Stimulated activated CD8-positive, alpha-beta memory T cell treated with anti-CD3 and anti-CD28 coated beads, Interleukin-12 subunit alpha, Interleukin-12 subunit beta, amount 100 ng/mL, for 1 hour (primary cell): Measurements from ENCODE around the gene MTUS2.

ENCODE experiments used
- DNase-seq: peaks from one replicate; pipeline ENCODE4 v3.0.0-alpha.2; 2020; ENCODE audit warnings: low read depth

Gene MTUS2

DNA sequence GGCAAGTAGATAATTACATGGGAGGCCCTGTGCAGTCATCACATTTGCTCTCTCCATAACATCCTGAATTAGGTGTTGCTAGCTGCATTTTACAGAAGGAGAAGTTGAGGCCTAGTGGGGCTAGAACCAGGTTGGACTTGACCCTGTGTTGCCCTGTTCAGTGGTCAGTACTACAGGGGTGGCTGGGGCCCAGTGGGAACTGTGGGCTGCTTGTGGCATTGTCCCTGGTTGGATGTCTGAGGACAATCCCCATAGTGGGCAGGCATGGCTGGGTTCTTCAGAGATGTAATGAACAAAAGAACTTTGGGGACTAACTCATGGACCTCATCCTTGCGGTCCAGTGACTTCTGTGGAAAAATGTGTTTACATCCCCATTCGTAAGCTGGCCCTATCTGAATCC lies 38.9 kb downstream of the MTUS2 start:
- DNase-seq: no peak

DNA sequence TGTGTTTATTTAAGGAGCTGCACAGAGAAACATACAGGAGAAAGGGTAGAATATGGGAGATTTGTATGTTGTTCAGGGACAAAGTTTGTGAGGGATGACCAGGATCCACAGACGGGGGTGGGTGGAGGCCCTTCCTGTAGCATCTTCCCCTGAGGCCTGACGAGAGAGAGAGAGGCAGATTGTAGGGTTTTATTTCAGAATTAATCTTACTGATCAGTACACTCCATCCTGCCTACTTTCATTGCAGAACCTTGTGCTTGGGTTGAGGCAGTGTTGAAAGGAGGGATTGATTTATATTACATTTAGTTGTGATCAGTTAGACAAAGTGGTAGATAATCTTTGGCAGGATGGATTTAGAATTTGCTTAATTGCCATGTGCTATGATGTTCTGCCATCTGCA lies 39.6 kb downstream of the MTUS2 start:
- no peak for DNase-seq

DNA sequence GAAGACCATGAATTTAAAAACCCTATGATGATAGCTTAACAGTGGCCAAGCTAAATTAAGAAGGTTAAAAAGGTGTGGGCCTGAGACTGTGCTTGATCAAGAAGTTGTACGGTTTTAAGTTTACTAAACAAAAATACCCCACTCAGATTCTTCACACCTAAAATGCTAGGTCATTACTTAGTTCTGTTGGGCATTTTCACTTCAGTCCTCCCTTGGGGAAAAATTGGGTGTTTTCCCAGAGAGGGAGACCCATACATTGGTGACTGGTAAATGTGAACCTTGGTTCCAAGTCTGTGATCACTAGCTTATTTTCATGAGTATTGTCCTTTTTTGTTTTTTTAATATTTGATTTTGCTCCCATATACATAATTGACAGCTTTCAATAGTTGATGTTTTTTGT lies 44.4 kb downstream of the MTUS2 start:
- no peak for DNase-seq

DNA sequence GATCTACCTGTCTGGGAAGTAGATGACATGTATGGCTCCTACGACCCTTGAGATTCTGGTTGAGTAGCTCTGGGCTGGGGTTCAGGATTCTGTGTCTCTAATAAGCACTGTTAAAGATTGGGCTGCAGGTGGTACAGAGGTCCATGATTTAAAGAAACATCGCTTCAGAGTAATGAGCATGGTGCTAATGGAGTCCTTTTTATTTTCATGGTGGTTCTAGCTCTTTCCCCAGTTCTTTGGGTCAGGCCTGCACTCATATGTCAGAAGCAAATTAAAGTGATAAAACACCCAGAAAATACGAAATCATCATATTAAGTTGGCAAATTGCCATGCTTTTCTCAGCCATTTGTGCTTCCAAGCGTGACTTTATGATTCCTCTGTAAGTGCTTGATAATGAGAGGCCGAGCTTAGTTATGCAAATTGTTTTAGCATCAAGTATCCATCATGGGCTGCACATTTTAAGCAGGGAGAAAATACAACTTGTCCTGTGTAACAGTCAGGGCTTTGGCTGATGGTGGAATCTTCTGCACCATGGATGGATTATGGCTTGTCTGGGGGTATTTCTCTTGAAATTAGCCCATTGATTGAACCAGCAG lies 45.1 kb downstream of the MTUS2 start:
- no peak for DNase-seq

DNA sequence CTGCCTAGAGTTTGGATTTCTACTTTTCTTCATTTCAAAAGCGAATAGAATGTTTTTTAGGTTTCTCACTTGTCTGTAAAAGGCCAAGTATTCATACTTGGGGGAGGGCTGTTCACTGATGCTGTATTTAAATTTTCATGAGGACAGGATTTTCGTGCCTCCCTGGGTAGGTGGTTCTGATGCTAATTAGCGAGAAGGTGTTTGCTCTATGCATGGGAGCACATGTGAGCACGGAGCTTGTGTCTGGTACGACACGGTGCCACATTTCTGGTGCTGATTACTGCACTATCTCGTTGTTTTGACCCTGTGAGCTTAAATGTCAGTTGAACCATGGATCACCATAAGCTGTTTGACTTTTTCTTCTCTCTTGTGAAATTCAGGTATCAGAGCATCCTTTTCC lies 45.8 kb downstream of the MTUS2 start:
- no peak for DNase-seq

DNA sequence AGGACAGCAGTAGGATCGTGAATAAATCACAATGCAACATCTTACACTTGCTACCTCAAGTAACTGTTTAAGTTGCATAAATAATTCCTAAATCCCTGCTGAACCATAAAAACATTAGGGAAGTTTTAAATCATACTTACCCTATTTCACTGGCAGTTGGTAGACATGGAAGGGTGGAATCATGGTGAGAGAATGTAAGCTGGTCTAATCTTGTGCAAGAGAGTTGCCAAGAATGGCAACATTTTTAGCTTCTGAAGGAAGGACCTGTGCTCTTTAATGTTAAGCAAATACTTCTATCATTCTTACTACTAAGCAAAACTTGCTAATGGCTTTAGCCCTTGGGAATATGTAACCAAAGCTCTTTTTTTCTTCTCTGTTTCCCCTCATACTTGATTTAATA lies 46.8 kb downstream of the MTUS2 start:
- no peak for DNase-seq

DNA sequence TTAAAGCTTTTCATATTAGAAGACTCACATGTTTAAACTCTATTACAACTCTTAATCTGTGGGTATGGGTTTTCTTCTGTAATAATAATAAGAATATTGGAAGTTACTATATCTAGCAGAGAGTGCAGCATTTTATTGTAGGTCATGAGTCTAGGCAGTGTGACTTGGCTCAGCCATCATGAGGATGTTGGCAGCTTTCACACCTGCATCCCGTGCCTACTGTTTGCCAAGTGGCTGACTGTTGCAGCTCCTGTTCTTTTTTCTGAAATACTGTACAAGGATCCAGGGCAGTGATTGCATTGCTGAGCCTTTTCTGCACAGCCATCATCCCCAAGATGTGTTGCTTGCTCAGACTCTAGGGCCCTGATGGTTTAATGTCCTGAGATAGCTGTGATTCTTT lies 47.4 kb downstream of the MTUS2 start:
- no peak for DNase-seq

DNA sequence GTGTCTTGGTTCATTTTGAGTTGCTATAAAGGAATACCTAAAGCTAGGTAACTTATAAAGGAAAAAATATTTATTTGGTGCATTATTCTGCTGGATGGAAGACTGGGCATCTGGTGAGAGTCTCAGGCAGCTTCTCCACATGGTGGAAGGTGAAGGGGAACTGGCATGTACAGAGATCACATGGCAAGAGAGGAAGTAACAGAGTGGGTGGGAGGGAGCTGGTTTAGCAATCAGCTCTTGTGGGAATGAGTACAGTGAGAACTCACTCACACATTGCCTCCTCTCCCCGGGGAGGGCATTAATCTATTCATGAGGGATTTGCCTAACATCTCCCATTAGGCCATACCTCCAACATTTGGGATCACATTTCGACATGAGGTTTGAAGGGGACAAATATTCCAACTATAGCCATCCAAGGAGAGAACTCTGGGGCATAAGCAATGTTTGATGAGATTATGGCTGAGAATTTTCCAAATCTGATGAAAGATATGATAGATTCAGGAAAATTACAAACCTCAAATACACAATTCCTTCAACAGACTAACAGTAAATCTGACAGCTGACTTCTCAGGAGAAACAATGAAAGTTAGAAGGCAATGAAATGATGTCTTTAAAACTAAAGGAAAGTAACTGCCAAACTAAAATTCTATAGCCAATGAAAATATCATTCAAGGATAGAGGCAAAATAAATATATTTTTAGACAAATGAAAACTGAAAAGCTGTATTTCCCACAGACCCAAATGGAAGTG lies 52.5 kb downstream of the MTUS2 start:
- no peak for DNase-seq

DNA sequence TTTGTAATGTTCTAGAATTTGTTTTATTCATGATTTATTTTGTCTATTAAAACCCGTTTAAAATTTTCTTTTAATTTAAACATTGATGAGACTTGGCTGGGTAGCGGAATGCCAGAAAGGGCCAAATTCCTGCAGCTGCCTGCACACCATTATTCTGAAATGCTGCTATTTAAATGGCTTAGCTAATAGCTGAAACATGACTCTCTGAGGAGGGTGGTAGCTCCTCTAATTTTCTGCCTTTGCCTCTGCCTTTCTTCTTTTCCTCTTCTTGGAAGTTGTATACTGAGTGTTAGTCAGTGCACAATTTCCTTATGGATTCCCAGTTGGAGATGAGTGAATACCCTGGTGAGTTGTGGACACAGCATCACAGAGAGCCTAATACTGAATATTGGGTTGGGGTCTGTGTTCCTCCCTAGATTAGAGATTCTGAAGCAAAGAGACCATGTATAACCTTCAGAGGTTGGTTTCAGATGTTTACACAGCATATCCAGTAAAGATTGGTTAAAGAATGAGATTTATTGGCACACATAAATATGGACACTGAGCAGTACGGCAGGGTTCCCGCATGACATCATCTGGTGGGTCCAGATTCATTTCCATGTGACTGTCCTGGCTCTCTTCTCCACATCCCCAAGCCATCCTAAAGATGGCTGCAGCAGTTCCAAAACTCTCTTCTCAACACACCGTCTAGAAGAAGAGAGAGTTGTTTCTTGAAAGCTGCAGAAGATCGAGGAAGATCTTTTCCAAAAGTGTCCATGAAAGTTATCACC lies 55.9 kb downstream of the MTUS2 start:
- DNase-seq: no peak

DNA sequence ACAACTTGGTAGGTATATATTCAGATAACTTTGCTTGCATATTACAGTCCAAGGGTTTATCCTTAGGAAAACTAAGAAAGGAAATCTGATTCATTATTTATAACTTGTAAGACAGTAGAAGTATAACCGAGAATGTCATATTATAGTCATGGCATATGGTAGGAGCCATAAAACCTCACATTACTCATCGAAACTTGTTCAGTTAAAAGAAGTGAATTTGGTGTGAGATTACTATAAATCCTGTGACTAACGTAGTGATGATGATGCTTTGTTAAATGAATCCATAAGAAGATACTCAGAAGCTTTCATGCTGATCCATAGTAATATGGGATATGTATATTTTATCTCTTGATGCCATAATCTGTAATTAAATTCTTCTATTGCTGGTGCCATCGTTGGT lies 57.3 kb downstream of the MTUS2 start:
- no peak for DNase-seq

DNA sequence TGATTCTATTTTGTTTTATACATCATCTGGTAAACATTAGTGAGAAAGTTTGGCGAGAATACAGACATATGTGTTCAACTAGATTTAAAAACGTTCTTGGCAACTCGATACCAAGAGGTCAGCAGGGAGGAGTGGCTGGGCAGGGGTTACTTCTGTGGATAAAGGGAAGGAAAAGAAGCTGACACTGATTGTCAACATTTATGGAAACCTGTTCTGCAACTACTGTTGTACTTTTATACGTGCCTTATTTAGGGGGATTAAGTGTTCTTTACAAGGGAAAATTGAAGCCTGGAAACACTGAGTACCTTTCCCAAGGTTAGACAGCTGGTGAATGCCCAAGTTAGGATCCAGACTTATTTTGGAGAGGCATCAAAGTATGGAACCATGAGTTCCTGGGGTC lies 65.0 kb downstream of the MTUS2 start:
- DNase-seq: no peak

DNA sequence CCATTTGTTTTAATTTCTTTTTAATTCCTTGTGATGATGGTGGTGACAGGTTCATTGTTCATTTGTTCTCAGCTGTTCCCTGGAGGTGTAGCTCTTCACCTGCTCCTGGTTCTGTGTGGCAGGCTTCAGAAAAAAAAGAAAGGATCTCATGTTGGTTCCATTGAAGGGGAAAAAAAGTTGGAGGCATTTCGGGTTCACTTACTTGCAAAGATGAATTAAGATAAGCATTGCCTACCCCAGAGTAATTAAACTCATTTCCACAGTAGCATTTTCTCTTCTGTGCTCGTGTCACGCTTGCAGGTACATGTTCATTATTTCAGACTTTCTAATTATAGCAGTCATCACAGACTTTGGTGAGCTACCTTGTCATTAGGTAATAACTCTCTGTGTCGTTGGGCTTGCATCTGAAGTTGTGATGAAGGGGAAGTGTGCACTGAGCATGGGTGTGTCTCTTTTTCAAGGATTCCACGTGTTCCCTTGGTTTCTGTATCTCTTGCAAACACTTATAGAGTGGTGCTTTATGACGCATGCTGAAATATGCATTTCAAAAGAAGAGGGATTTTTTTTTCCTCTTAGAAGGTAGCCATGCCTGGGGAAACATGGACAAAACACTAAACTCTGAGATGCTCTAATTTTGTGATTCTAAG lies 69.1 kb downstream of the MTUS2 start:
- DNase-seq: no peak

DNA sequence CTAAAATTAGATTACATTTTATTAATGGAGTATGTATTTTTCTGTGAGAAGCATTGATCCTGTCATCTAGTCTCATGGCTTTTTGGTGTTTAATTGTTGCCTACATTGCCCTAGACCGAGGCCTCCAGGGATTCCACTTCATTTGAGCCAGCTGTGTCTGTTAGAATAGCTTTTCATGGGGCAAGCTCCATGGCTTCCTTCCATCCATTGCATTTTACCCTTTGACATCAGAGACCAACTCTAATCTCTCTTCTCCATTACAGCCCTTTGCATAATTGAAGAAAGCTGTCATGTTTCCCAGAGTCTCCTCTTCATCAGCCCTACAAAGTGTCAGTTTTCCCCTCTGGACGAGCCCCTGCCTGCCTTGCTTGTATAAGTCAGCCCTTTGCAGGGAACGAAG lies 70.6 kb downstream of the MTUS2 start:
- DNase-seq: no peak

DNA sequence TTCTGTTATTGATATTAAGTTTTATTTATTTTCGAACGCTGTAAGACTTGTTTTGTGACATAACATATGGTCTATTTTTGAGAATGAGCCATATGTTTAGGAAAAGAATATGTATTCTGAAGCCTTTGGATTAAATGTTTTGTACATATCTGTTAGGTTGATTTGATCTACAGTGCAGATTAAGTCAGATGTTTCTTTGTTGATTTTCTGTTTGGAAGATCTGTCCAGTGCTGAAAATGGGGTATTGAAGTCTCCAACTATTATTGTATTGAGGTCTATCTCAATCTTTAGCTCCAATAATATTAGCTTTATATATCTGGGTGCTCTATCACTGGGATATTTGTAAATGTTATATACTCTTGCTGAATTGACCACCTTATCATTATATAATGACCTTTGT lies 97.9 kb downstream of the MTUS2 start:
- no peak for DNase-seq

DNA sequence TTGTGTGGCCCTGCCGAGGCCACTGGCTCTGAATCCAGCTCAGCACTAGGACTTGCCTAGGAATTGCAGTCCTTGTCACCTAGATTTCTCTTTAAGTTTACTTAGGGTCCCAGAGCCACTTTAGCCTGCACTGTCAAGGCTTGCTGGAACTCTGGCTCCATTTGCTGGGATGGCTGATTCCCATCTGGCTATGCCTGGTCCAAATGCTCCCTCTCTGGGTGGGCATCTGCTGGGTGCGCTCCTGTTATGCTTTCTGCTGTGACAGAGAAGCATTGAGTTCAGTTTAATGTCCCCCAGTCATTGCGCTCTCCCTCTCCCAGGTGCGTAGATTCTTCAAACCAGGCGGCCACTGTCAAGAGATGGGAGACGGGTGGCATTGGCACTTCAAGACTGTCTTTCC lies 102.2 kb downstream of the MTUS2 start:
- no peak for DNase-seq

DNA sequence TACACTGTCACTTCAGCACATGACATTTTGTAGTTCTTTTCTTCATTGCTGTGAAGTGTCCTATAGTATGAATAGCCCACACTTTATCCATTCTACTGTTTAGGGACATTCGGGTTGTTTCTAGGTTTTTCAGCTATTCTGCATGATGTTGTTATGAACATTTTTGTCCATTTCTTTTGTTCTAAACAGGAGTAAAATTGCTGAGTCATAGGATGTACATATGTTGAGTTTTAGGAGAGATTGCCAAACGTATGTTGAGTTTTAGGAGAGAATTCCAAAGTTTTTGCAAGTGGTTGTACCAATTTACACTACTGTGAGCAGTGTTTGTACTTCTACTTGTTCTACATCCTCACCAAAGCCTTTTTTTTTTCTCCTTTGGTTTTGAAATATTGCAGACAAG lies 115.0 kb downstream of the MTUS2 start:
- DNase-seq: no peak

DNA sequence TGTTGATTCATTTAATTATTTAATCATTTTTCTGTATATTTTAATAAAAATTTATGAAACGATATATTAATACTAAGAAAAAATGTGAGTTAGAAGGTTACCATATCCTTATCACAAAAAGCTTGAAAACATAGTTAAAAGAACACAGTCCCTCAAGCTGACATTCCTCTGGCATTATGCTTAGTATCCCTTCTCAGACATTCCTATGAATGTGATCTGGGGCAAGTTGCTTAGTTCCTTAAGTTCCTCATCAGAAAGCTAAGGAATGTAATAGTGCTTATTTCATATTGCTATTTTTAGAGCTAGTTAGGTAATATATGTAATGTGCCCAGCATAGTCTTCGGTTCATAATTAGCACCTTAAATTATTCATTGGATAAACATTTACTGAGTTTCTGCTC lies 122.8 kb downstream of the MTUS2 start:
- DNase-seq: no peak

DNA sequence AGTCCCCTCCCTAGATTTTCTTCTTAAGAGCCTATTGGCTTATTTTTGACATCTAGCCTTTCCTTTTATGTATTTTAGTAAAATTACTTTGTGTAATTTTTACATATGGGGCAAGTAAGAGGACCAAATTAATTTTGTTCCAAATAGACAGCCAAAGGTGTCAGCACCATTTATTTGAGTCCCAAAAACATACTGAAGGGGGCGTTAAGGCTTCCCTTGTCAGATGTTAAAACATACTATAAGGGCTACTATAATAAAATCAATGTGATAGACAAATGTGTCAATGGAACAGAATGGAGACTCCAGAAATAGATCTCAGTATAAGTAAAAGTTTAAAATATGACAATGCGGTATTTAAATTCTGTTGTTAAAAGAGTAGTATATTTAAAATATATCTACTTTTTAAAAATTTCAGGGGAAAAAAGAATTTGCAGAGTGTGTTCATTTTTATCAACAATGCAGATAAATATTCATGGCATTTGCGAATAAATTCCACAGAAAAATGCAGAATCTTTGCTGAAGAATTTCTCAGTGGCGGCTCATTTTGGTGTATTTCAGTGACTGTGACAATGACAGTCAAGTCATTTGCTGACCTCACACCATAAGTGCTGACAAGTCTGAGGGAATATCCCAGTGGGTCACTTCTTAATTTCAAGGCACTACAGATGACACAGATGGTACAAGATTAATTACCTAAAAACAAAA lies 133.7 kb downstream of the MTUS2 start:
- no peak for DNase-seq

DNA sequence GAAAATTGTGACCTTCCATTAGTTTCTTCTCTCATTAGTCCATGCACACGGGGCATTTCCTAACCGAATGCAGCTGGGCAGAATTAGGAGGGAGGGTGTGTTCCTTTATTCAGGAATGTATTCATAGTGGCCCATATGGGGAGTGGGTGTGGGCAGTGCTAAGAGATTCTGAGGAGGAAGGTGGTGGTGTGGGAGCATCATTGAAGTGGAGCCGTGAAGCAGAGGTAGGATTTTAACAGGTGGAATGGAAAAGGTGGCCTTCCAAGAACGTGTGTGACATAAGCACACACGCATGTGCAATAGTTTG lies 134.2 kb downstream of the MTUS2 start:
- DNase-seq: no peak

DNA sequence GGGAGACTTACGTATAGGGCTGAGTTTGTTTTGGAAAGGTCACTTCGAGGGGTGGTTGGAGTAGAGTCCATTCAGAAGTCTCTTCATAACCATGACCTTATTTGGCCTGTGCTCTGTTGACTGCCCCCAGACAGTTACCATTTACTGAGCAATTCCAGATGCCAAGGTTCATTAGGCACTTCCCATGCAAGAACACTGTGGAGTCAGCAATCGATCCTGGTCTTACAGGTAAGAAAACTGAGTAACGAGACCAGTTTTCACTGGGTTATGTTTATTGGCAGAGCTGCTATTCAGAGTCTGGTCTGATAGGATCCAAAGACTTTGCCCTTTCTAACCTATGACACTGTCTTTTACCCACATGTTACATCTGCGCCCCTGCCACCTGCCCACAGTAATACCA lies 134.7 kb downstream of the MTUS2 start:
- no peak for DNase-seq

DNA sequence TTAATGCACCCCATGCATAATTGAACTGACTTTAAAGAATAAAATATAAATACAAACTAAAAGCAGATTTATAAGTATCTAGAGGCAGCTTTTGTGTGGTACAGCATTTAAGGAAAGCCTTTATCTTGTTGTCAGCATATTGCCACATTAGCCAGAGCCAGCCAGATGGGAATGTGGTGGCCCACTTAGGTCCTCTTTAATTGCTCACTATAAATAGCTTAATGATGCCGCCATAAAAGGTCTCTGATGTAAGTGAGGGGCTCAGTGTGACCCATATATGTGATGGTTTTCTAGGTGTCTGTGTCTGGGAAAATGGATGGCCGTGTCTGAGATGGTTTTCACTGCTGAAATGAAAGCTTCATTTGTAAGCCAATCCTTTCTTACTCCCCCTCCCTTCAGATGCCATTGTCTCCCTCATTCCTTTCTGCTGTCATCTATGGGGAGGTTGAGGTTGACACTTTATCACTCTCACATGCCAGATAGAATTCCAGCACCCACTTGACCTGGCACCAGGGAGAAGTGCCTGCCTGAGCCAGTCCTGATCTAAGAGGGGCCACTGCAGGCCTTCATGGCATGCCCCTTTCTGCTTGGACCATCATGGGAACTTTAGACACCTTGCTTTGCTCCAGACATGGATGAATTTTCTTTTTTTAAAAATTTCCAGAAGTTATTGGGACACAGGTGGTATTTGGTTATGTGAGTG lies 135.3 kb downstream of the MTUS2 start:
- no peak for DNase-seq

DNA sequence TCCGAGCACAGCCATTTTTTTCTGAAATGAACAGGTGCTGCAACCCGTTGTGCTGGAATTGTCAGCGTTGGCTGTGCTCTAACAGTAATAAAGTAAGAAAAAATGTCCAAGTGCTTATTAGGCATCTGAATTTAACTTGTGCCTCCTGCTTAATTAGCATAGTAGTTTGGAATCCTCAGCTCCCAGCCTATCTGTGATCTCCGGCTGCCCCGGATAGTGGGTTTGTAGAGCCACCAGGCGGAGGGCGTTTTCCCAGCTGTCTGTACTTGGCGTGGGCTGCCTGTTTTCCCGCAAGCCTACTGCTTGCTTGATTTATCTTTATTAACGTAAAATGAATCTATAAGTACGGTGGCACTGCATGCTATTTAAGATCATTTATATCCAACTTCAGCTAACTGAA lies 137.9 kb downstream of the MTUS2 start:
- DNase-seq: no peak
